ELF-1 (cell line): ENCODE results near the gene ACSM2A.
"Not testable (repeated sequence)": the region's sequence is repeated elsewhere in the genome, so short reads cannot be mapped to it uniquely, and the experiment has no call there.

Experiments
- DNase-seq: peaks from one replicate; pipeline ENCODE4 v3.0.0-alpha.2; 2016; ENCODE audit warnings: low read depth, low spot score

ACSM2A gene

DNA sequence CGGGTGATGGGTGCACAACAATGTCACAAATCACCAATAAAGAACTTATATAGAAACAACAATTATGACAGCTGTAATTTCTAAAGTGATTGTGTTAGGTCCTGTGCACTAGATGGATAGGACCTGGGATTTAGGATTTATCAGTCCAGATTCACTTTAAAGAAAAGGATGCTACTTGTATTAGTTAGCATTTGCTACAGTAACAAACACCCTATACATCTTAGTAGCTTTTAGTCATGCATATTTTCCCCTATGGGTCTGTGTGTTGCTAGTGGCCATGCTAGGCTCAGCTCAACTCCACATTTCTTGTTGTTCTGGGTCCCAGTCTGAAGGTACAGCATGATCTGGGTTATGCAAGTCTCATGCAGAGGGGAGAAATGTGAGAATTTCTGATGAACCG is 7.9 kb downstream of the ACSM2A start:
- not testable (repeated sequence) for DNase-seq

- DNase-seq, result not testable (repeated sequence)
Observed at GRCh38 chr16:20460313-20460712, 9.0 kb downstream of the ACSM2A start.

GRCh38 chr16:20468954-20469353 is 17.6 kb downstream of the ACSM2A start:
- not testable (repeated sequence) for DNase-seq

- DNase-seq, result not testable (repeated sequence)
Observed at GRCh38 chr16:20469930-20470329, 18.6 kb downstream of the ACSM2A start.

DNA sequence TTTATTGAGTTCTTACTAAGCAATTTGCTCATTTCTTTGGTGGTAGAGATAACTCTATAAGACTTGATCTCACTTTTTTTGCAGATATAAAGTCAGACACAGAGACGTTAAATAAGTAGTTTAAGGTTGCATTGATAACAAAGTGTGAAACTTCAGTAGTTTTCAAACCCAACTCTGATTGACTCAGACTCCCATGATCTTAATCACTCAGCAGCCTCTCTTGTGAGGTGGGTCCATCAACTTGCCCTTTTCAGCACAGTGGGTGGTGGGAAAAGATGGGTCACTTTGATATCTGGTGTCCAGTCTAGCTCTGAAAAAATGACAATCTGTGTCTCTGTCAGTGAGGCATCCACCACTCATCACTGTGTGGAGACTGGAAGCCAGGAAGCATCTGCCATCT is 19.4 kb downstream of the ACSM2A start:
- DNase-seq, result not testable (repeated sequence)

- DNase-seq, result not testable (repeated sequence)
Observed at GRCh38 chr16:20477188-20477744, 25.9 kb downstream of the ACSM2A start.

GRCh38 chr16:20483989-20484388 is 32.7 kb downstream of the ACSM2A start:
- not testable (repeated sequence) for DNase-seq

- no peak for DNase-seq
Observed at GRCh38 chr16:20484726-20485125, 33.4 kb downstream of the ACSM2A start.

GRCh38 chr16:20485408-20485807 is 34.1 kb downstream of the ACSM2A start:
- no peak for DNase-seq

- DNase-seq, result not testable (repeated sequence)
Observed at GRCh38 chr16:20490994-20491393, 39.7 kb downstream of the ACSM2A start.

GRCh38 chr16:20491448-20491847 is 40.1 kb downstream of the ACSM2A start:
- DNase-seq, result not testable (repeated sequence)

DNA sequence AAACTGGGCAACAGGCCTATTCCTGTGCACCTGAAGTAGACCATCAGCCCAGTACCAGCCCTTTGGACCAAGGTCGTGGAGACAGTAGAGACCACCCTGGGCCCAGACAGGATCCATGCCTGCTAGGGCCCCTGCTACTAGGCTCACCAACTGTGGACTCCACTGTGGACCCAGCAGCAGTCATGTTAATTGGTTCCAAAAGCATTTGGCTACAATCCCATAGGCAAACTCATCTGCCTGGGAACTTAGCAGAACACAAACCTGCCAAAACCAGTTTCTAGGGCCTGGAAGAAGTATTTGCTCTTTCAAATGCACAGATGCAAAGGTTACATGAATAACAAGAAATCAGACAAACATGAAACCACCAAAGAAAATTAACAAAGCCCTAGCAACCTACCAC is 53.1 kb downstream of the ACSM2A start:
- no peak for DNase-seq

DNA sequence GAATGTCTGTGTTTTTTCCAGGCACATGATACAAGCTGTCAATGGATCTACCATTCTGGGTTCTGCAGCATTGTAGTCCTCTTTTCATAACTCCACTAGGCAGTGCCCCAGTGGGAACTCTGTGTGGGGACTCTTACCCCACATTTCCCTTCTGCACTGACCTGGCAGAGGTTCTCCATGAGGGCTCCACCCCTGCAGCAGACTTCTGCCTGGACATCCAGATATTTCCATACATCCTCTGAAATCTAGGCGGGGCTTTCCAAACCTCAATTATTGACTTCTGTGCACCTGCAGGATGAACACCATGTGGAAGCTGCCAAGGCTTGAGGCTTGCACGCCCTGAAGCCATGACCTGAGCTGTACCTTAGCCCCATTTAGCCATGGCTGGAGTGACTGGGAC is 56.0 kb downstream of the ACSM2A start:
- no peak for DNase-seq

DNA sequence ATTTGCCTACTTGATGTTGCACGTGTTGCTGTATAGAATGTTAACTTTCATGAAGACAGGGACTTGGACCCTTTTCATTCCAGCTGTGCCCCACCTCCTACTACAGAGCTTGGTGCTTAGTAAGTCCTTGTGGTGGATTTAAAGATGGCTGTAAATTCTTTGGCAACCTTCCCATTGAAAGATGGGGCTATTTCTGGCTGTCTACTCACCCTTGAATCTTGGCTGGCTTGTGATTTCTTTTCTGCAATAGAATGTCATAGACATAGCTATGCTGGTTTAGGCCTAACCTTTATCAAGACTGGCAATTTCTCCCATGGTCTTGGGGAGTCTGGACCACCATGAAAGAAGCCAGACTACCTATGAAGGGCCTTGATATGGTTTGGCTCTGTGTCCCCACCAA is 59.0 kb downstream of the ACSM2A start:
- DNase-seq, result no peak

GRCh38 chr16:20515688-20516090 is 64.4 kb downstream of the ACSM2A start:
- no peak for DNase-seq

DNA sequence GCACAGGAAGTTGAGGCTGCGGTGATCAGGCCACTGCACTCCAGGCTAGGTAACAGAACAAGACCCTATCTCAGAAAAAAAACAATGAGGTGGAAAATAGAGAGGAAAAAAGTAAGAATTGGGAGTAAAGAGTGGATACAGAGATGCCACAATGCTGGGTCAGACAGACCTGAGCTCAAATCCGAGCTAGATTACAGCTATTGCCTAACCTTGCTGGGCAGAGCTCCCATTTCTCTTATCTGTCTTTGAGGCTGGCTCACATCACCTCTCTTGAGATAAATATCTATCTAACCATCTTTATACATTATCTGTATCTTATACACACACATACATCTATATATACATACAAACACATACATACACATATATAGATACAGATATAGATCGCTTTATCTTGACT is 65.8 kb downstream of the ACSM2A start:
- no peak for DNase-seq

GRCh38 chr16:20519231-20519630 is 67.9 kb downstream of the ACSM2A start:
- DNase-seq, result no peak

DNA sequence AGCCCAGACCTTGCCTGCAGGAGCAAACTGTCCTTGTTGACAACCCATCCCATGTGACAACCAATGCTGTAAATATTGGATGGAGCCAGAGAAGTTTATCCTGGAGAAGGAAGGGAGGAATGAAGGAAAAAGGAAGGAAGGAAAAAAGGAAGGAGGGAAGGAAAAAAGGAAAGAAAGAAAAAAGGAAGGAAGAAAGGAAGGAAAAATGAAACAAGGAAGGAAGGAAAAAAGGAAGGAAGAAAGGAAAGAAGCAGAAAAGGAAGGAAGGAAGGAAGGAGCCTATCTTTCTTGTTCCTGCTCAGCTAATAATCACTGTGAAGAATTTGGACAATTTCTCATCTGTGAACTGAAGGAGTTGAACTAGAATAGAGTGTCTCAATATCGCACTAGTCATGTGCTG is 68.8 kb downstream of the ACSM2A start:
- DNase-seq, result no peak

DNA sequence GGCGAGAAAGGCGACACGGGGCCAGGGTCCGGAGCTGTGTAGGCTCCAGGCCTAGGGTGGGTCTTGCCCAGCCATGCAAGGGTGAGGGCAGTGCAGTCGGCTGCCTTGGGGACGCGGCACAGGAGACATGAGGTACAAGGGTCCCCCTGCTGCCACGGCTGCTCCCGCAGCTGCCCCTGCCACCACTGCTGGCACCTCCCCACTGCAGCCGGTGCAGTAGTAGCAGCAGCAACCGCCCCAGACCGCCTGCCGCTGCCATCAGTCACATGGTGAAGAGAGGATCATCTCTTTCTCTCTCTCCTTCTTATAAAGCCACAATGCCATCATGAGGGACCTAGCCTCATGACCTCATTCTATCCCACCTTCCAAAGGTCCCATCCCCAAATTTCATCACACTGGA is 80.5 kb downstream of the ACSM2A start:
- not testable (repeated sequence) for DNase-seq

DNA sequence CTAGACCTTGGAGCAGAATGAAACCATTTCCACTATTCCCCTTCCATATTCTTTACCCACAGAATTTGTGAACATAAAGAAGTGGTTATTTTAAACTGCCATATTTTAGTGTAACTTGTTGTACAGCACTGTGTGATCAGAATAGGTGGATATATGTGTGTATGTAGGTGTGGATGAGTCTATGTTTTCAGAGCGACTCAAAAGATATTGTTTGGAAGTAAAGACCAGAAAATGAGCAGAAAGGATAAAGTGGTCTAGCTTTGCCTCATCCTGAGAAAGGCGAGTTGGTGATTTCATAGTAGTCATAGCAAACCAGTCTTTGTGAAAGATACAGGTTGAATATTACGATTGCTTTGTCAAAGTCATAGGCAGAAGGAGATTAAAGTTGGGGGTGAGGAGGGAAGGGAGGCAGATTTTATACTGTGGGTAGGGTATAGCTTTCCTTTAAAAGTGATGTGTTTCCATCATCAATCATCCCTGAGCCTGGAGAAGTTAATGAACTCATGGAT is 81.0 kb downstream of the ACSM2A start:
- not testable (repeated sequence) for DNase-seq

GRCh38 chr16:20536669-20537068 is 85.3 kb downstream of the ACSM2A start:
- DNase-seq, result not testable (repeated sequence)
